Frontal cortex (tissue), 4 donors: Measurements from ENCODE around the gene LRRC8E. TPM values are rescaled to one million over a fixed set of nuclear protein-coding genes. Genes with fewer than 3 reads are reported as not detected.
A peak's percentile ranks its signal among the peaks of the same experiment; 100 is the strongest.

Source experiments
- DNase-seq, 2 donors: peaks; one replicate each; pipeline ENCODE4 v3.0.0; 2012; ENCODE audit warnings: low spot score in 2 of 2
- FAIRE-seq: peaks from 2 replicates; lab custom pipeline; 2012; peaks lifted over from hg19 to GRCh38; lab: Jason Lieb, UNC
- total RNA-seq: library from RNA; depleted of rRNA; stranded (reverse); fragments of >200 nt; gene quantifications from one replicate; pipeline ENCODE4 v1.2.3, GENCODE V29; 2014
- donor health status: control.
- donor health status: control.
- donor health status: control.

LRRC8E gene
- total RNA-seq, 1 donor from 2014 or later: not detected

DNA sequence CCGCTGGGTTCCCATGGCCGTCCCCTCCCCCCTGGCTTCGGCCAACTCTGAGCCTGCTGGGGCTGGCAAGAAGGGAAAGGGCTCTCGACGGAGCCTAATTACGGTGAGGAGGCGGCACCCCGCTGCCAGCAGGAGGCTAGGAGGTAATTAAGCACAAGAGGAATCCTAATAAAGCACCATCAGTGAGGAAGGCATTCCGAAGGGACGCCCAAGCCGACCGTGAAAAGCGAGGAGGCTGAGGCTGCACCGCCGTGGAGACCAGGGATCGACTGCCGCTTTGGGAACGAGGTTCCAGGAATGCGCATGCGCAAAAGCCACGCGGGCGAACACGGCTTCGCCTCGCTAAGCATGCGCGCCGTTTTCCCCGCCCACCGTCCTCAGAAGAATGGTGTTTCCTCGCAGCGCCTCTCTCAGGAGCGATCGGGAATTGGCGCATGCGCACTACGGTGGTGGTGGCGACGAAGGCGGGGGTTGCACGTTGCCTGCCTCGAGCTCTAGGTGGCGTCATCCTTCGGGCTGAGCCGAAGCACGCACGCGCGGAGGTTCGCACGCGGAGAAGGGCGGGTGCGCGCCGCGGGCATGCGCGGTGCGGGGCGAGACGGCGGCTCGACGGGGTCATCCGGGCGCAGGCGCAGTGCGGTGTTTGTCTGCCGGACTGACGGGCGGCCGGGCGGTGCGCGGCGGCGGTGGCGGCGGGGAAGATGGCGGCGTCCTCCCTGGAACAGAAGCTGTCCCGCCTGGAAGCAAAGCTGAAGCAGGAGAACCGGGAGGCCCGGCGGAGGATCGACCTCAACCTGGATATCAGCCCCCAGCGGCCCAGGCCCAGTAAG is 15.1 kb downstream of the LRRC8E start, which contains the start of gene MAP2K7:
Gene MAP2K7, plus strand, starts transcription at position 634 of the 830 bp plus-strand sequence. Its CDS starts 68 bp downstream, at position 702.
- FAIRE-seq (peak; percentile 81), DNase-seq (peak; percentile 100)

- DNase-seq (peak; percentile 87 to 91), FAIRE-seq (no peak)
Observed at GRCh38 chr19:7904074-7905020, 16.0 kb downstream of the LRRC8E start.

DNA sequence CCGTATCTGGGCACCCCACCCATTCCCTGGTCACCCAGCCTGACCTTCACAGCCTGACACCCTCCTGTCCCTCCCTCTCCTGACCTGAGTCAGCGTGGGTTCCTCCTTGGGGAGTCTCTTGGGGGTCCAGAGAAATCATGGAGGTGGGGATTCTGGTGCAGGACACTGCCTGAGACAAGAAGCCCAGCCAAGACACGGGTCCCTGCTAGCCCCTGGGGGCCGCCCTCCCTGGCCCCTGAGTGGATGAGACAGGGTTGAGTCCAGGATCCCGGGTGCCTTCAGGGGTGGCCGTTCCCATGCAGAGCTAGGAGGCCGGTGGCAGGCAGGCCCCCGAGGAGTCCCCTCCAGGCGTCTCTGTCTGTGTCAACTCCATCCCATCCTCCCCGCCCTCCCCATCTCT is 17.0 kb downstream of the LRRC8E start:
- DNase-seq: no peak
- no peak for FAIRE-seq

DNA sequence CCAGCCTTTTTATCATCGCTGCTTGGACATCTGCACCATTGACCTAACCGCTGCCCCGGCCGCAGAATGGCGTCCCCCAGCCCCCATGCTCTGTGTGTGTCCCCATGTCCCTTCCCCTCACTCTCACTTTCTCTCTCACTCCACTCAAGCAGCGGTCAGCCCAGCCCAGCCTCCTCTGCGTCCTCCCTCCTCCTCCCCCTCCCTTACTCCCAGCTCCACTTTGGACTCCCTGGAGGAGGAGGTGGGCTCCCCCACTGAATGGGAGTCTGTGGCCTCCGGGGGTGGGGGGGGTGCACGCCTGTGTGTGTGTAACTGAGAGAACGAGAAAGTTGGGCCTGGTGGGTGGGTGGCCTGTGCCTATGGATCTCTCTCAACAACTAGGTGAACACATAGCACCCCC is 17.5 kb downstream of the LRRC8E start:
- DNase-seq (no peak), FAIRE-seq (no peak)

- FAIRE-seq (no peak), DNase-seq (no peak)
Observed at GRCh38 chr19:7907122-7907521, 18.8 kb downstream of the LRRC8E start.

DNA sequence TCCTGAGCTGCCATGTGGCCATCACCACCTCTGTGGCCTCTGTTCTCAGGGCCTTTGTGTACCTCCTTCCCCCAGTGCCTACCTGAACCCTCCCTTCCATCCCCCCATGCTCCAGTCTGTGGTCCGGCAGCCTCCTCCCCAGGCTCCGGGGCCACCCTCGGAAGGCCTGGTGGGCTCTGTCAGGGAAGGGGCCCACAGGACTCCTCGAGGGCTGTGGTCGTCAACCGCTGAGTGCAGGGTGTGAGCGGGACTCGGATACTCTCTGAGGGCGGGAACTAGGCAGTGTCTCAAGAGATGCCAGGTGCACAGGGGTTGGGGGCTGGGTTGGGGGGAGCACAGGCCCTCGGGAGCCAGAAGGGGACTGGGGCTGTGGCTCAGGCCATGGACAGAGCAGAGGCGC is 19.2 kb downstream of the LRRC8E start:
- FAIRE-seq (no peak), DNase-seq (no peak)

DNA sequence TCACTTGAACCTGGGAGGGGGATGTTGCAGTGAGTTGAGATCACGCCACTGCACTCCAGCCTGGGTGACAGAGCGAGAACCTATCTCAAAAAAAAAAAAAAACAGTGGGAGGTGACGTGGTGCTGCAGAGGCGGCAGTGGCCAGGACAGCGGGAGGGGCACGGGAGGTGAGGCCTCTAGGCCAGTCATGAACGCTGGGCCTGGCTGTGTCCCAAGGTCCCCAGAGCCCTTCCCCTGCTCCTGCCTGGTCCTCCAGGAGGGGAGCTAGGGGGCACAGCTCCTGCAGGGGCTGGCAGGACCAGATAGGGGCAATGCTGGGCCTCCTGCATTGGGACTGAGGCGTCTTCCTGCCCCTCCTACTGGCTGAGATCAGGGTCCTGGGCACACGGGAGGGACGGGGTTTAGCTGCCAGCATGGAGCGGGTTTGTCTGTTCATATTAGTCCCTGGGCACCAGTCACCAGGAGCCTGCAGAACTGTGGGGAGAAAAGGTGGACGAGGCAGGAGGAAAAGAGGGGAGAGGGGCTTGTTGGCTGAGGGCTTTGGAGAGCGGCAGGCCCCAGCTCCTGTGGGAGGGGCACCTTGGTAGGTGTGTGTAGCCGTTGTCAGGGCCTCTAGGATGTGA is 19.9 kb downstream of the LRRC8E start:
- DNase-seq (no peak), FAIRE-seq (no peak)

GRCh38 chr19:7908742-7909461 is 20.6 kb downstream of the LRRC8E start:
- DNase-seq: no peak

GRCh38 chr19:7909471-7910067 is 21.3 kb downstream of the LRRC8E start:
- DNase-seq (no peak), FAIRE-seq (no peak)

More at GRCh38 chr19:7908742-7909461, 20.6 kb downstream of the LRRC8E start:
- FAIRE-seq: no peak

DNA sequence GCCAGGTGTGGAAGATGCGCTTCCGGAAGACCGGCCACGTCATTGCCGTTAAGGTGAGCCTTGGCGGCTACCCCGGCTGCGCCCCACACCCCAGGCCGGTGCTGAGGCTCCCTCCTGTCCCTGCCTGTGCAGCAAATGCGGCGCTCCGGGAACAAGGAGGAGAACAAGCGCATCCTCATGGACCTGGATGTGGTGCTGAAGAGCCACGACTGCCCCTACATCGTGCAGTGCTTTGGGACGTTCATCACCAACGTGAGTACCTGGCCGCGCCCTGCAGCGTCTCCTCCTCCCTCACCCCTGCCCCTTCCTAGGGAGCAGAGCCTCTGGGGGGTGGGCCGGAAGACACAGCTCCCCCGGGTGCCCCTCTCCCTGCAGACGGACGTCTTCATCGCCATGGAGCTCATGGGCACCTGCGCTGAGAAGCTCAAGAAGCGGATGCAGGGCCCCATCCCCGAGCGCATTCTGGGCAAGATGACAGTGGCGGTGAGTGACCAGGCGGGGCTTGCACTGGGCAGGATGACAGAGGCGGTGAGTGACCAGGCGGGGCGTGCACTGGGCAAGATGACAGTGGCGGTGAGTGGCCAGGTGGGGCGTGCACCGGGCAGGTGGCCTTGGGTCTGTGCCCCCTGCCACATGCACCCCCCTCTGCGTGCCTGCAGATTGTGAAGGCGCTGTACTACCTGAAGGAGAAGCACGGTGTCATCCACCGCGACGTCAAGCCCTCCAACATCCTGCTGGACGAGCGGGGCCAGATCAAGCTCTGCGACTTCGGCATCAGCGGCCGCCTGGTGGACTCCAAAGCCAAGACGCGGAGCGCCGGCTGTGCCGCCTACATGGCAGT is 22.2 kb downstream of the LRRC8E start:
- no peak for DNase-seq
- FAIRE-seq: no peak

DNA sequence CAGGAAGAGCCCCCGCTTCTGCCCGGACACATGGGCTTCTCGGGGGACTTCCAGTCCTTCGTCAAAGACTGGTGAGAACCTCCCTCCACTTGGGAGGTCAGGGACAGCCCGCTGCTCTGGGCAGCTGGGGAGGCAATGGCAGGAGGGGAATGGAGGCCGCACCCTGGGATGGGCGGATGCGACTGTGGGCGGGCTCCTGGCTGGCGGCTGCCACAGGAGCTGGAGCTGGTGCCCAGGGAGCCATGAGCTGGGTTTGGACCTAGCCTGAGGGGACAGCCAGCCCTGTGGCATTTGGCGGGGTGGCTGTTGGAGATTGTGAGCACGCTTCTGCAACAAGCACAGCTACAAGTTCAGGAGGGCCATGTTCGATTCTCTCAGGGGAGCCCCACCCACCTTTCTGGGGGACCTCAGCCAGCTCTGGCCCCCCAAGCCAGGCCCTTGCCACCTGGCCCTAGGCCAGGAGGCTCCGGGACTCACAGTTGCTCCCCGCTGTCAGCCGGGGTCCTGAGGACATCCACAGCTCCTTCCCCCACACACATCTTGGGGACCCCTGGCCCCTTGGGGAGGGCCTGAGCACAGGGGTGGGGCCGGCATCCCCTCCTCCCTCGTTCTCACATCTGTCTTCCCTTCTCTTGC is 23.3 kb downstream of the LRRC8E start:
- no peak for DNase-seq

DNA sequence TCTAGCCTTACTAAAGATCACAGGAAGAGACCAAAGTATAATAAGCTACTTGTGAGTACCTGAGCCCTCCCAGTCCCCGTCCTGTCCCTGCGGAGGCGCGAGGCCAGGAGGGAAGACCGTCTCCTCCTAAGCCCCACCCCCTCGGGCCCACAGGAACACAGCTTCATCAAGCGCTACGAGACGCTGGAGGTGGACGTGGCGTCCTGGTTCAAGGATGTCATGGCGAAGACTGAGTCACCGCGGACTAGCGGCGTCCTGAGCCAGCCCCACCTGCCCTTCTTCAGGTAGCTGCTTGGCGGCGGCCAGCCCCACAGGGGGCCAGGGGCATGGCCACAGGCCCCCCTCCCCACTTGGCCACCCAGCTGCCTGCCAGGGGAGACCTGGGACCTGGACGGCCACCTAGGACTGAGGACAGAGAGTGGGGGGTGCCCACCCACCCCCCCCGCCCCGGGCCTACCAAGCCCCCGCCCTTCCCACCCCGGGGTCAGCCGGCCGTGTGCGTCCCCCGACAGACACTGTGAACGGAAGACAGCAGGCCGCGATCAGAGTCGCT is 23.9 kb downstream of the LRRC8E start:
- no peak for DNase-seq
- FAIRE-seq: no peak

More for the DNA sequence above, 23.3 kb downstream of the LRRC8E start:
- no peak for FAIRE-seq

DNA sequence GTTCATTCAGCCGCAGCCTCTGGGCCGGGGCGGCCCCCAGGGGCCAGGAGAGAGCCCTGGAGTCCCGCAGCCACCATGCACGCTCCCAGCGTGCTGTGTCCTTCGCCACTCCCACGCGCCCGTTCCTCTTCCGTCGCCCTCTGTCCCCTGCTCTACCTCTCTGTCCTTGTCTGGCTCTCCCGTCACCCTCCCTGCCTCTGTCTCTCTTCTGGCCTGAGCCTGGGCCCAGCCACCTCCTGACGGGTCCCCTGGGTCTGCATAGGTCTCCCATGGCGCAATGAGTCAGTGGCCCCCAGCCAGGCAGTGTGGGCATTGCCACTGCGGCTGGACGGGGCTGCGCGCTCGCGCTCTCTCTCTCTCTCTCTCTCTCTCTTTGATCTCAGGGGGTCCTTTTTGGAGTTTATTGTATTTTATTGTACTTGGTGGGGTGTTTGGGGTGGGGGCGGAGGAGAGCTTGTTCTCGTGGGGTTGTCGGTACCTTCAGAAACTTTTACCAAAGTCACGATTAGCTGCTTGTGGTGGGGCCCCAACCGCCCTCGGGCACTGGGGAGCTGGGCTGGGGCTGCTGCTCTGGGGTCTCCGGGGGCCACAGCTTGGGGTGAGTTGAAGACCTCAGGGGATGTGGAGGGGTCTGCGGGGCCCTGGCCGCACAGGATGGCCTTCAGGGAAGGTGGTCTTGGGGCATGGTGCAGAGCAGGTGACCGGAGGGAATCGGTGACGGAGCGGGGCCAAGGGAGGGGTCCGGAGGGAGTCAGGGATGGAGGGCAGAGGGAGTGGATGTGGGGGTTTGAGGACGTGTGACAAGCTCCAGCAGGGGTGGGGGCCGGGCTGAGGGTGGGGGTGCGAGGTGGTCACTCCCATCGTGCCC is 24.6 kb downstream of the LRRC8E start:
- no peak for FAIRE-seq
- no peak for DNase-seq

DNA sequence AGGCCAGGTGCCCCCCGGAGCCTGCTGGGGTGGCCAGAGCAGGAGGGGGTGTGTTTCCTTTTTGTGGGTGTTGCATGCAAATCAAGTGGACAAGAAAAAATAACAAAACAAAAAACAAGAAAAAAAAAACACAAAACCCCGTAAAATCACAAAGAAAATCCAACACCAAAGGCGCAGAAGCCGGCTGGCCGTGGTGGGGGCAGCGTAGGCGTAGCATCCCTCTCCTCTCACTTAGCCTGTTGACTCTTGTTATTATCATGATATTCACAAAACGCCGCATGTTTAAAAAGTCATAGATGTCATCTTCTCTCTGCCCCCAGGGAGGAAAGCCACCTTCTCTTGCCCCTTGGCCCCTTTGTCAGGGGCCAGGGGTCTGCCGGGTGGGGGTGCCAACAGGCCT is 25.3 kb downstream of the LRRC8E start:
- no peak for DNase-seq
- FAIRE-seq: no peak

DNA sequence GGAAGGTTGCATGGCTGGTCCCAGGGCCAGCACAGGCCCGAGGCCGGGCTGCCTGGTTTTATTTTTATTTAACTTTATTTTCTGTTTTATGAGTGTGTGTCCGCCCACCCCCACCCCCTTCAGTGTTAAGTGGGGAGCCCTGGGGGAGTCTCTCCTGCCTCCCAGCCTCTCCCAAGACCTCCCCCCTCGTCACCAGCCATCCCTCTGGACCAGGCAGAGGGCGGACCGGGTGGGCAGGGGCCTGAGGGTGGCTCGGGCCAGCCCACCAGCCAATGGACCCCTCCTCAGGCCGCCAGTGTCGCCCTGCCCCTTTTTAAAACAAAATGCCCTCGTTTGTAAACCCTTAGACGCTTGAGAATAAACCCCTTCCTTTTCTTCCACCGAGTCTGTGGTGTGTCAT is 25.8 kb downstream of the LRRC8E start:
- DNase-seq (no peak), FAIRE-seq (no peak)

GRCh38 chr19:7914598-7915045 is 26.3 kb downstream of the LRRC8E start, which contains the start of gene TGFBR3L:
TSS of gene TGFBR3L (plus strand) at chr19:7914830.
- FAIRE-seq (no peak), DNase-seq (no peak)
